HG02759 (cell line): ENCODE measurements around the gene CEP128.
A peak's percentile ranks its signal among the peaks of the same experiment; 100 is the strongest.

Experiments used
- ATAC-seq: cut with Tn5 transposase; IDR thresholded peaks from one replicate; pipeline ENCODE4 v1.9.1; 2021; ENCODE audit warnings: mild to moderate bottlenecking, moderate library complexity; ENCODE audit not compliant: unreplicated experiment

The CEP128 gene

GRCh38 chr14:80781972-80782367 is 159.6 kb downstream of the CEP128 start:
- ATAC-seq, result no peak

GRCh38 chr14:80780500-80780899 is 161.0 kb downstream of the CEP128 start:
- ATAC-seq, result no peak

DNA sequence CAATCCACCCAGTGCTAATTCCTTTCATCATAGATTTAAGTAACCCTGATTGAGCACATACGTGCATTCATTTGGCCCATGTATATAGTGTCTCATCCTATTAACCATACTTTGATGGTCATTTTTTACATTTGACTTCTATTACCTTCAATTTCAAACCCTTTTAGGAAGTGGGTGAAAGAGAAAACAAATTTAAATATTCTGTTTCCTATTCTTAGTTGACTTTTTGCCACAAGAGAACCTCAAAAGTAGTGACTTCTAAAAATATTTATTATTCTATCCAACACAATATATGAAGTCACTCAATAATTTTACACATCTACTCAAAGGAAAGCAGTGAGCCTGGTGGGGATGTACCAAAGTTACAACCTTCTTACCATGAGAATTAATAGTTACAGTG is 164.9 kb downstream of the CEP128 start:
- no peak for ATAC-seq

DNA sequence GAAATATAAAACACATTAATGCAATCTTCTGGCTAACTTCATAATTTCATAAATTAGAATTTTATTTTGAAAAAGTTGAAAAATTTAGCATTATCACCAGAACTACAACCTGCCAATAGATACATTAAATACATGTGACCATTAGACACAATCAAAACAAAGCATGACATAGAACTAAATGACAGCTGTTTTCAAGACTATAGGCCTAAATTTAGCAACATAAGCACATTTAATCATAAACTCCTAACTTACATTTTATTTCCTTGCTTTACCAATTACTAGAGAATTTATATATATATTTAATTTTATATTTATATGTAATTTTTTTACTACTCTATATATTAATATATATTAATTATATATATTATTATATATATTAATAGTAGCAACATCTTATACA is 165.4 kb downstream of the CEP128 start:
- no peak for ATAC-seq

- ATAC-seq, result no peak
Measured at GRCh38 chr14:80772504-80772903, 169.0 kb downstream of the CEP128 start.

DNA sequence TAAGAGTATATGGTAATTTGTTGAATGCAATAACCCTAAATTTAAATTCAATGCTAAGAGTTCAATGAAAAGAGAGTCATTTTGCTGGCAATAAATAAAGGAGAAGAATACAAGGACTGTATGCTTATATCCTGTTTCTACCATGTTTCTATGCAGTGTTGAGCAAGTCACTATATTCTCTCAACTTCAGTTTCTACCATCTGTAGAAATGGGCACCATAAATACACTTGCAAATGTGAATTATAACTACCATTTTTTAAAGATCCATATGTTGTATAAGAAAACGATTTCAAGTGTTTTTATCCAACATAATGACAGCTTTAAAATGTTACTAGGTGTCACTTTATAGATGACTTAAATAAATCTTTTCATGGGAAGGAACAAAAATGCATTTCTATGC is 170.3 kb downstream of the CEP128 start:
- ATAC-seq, result no peak

DNA sequence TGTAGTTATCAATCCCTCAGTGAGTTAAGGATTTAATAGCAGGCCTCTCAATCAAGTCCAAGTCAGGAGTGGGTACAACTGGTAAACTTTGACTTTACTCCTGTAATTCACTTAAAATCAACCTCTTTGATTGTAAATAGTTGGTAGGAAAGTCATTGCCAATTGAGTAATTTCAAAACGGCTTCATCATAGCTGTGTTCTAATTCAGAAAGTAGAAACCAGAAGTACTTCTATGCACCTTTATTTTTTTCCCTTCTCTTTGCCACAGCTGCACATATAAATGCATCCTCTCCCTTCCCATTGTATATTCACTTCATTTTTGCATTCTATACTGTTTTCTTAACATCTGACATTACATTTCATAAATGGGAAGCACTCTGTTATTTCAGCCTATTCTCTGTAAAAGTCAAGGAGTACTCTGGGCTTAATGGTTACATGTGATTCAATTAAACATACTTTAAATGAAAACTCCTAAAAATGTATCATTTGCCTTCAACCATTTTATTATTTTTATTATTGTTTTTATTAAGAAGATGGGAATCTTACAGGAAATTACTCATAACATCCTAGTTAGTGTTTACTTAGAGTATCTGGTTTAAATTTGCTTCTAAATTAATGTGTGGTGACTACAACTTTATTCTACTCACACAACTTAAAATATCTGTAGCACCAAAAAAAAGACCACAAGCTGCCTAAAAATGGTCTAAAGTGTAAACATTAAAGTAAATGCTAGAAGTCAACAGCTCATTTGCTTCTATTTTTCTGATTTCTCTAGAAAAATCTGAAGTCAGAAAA is 171.2 kb downstream of the CEP128 start:
- no peak for ATAC-seq

GRCh38 chr14:80768646-80769045 is 172.9 kb downstream of the CEP128 start:
- ATAC-seq, result no peak

- ATAC-seq, result no peak
Measured at GRCh38 chr14:80764921-80765507, 176.5 kb downstream of the CEP128 start.

DNA sequence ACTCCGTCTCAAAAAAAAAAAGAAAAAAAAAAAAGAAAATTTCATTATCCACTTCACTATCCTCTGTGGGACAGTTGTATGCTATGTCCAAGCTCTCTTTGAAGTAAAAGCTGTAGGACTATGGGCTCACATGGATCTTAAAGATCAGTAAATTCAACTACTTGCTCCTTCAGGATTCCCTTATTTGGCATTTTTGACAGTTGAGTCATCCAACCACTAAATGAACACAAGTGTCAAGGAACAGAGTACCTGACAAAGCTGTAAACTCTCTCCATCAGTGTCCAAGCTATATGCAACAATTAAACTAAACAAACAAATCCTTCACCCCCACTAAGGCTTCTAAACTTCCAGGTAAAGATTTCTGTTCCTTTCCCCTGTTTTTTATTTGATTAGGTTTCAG is 177.0 kb downstream of the CEP128 start:
- no peak for ATAC-seq

DNA sequence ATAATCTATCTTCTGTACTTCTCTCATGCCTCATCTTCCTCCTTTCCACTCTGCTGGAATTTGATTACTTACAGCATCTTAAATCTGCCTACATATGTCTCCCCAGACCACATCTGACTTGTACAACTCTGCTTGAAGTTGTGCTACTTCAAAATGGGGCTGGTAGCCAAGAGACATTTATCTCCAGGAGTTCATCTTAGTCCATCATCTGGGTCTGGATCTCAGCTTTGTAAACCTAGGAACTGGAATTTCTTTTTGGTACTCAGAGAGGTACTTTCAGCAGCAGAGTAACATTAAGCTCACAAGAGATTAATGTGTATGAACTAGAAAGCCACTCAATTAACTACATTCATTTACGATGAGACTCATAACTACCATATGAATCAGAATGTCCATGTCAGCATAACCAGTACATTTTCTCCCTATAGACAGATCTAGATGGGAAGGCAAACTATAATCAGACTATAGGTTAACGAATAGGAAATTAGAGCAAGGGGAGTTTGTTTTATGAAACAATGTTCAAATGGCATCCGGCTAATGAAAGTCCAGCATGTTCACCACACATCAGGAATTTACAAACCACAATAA is 178.8 kb downstream of the CEP128 start:
- ATAC-seq, result no peak

DNA sequence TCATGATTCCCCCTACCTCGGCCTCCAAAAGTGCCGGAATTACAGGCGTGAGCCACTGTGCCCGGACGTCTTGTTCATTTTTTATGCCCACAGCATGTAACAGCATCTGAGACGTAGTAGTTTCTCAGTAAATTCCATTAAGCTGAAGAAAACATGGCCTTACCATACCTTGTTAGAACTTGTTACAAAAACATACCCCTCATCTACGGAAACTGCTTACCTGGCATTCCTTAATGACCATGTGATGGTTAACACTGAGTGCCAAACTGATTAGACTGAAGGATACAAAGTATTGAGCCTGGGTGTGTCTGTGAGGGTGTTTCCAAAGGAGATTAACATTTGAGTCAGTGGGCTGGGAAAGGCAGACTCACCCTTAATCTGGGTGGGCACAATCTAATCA is 186.8 kb downstream of the CEP128 start:
- ATAC-seq, result no peak

DNA sequence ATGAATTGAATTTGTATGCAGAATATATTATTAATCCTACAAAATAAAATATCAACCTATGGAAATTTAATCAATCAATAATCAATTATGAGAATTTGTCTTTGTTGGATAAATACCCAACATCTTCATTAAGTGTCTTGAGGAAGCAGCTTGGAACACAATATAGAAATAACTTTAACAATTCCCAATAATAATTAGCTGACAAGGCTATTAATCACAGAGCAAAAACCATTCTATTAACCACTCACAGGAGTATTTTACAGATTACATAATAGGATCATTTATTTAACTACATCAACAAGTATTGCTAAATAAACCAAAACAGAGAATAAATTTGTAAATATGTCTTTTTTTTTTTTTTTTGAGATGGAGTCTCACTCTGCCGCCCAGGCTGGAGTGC is 190.3 kb downstream of the CEP128 start:
- no peak for ATAC-seq

DNA sequence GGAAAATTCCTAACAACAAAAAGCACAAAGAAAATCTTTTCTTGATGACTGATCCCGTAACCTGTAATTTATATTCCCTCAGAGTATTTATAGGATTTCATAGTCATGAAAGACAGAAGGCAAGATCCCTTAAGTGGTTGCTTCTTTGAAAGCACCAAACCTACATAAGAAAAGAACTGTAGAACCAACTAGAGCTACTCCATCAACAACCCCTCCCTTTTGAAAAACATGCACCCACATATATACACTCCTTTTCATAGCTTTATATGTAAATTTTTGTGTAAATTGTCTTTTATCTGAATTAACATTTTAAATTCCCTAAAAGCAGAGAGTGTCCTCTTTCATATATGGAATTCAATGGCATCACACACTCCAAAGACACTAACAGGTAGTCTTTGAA is 215.3 kb downstream of the CEP128 start:
- no peak for ATAC-seq

- no peak for ATAC-seq
Measured at GRCh38 chr14:80718940-80719339, 222.6 kb downstream of the CEP128 start.

DNA sequence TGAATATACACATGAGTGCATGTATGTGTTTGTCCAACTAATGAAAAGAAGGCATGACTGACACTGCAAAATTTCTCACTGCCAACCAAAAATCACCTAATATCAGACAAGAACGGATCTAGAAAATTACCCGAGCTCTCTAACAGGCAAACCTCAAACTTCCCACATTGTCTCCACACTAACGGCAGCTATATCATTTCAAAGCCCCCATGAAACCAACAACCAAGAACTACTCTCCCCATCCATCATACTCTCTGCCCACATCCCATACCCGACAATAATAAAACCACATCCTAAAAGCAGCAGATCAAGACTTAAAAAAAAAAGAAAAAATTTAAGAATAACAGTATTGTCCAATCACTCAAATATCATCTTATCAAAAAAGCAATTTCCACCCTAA is 227.1 kb downstream of the CEP128 start:
- no peak for ATAC-seq

- ATAC-seq, result no peak
Measured at GRCh38 chr14:80713076-80713850, 228.3 kb downstream of the CEP128 start.

DNA sequence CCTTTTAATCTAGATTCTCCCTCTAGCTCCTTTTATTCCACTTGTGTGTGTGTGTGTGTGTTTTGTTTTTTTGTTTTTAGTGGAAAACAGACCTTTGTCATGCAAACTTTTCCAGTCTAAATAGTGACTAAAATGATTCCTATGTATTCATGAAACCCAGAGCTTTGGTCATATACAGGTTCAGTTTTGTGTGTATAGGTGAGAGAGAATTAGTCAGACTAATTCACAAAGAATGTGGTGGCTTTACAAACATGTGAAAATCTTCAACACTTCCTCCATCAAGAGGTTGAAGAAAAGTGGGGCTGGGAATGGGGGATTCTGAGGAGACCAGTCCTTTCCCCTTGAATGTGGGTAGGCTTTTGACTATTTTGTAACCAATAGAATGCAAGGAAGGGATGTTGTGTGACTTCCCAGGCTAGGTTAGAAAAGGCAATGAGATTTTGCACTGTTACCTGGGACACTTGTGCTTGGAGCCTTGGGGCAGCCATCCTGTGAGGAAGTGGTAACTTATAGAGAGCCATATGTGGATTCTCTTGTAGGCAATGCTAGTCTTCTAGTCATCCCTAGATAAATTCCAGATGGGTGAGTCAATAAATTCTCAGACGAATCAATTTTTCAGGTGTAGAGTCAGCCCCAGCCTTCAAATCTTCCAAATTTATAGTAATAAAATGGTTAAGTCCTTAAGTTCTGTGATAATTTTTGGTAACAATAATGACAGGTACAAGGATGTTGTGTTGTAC is 236.1 kb downstream of the CEP128 start:
- ATAC-seq, result no peak

GRCh38 chr14:80700601-80701000 is 240.9 kb downstream of the CEP128 start:
- no peak for ATAC-seq

DNA sequence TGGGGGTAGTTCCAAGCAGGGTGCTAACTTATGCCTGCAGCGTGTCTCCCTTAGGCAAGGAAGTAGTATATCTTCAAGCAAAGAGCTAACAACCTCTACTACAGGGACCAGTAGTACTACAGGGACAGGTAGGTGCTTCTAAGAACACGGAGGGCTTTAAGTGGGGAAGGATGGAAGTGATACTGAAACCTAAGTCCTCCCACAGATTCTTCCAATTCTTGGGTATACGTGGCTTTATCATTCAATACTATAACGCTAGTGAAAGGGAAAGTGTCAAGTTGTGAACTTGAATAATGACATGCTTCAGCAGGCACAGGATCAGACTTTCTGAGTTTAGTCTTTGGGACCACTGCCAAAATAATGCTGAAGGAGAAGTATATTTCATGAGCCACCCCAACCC is 241.7 kb downstream of the CEP128 start:
- ATAC-seq, result peak; percentile 68

GRCh38 chr14:80698974-80699373 is 242.6 kb downstream of the CEP128 start:
- no peak for ATAC-seq
